Progenitor cell of endocrine pancreas (in vitro differentiated cells): ENCODE results near the gene POC1A. TPM values are rescaled to one million over a fixed set of nuclear protein-coding genes. Genes with fewer than 3 reads are reported as not detected.

Experiments used
- DNase-seq: peaks from one replicate; pipeline ENCODE4 v3.0.0; 2021; ENCODE audit warnings: low spot score; ENCODE audit not compliant: unreplicated experiment
- H3K27ac Mint-ChIP-seq: 2 replicates; pipeline ENCODE4 v1.8.0; 2021; ENCODE audit warnings: mild to moderate bottlenecking, moderate library complexity, mixed read lengths
- H3K27me3 Mint-ChIP-seq: 2 replicates; pipeline ENCODE4 v1.8.0; 2021; ENCODE audit warnings: mixed read lengths
- H3K36me3 Mint-ChIP-seq: 2 replicates; pipeline ENCODE4 v1.8.0; 2022; ENCODE audit warnings: mixed read lengths; ENCODE audit not compliant: insufficient read depth
- H3K4me1 Mint-ChIP-seq: 2 replicates; pipeline ENCODE4 v1.8.0; 2021; ENCODE audit warnings: low read depth, mixed read lengths
- H3K4me3 Mint-ChIP-seq: 2 replicates; pipeline ENCODE4 v1.8.0; 2021; ENCODE audit warnings: low read depth, mild to moderate bottlenecking, moderate library complexity, mixed read lengths
- H3K9me3 Mint-ChIP-seq: 2 replicates; pipeline ENCODE4 v1.8.0; 2021; ENCODE audit warnings: low read depth, mixed read lengths
- CTCF ChIP-seq: fragments of 200-600 bp; sonication (generic); IDR thresholded peaks from one replicate; pipeline ENCODE4 v1.5.0; 2021; ENCODE audit warnings: antibody characterized with exemption, mild to moderate bottlenecking; ENCODE audit not compliant: unreplicated experiment
- total RNA-seq: library from RNA; stranded (reverse); gene quantifications from 2 replicates; pipeline ENCODE4 v1.2.1, GENCODE V29; 2021

The POC1A gene
- total RNA-seq, 1 donor from 2014 or later = 14.5 TPM

- peaks cover 2% of the 10 kb centered on the region for H3K36me3 Mint-ChIP-seq
- TF ChIP-seq CTCF = no peak
- DNase-seq = no peak
- no peaks in the 10 kb centered on the region for H3K9me3 Mint-ChIP-seq
- H3K4me1 Mint-ChIP-seq = peaks cover 5% of the 10 kb centered on the region
- no peaks in the 10 kb centered on the region for H3K27me3 Mint-ChIP-seq
- H3K27ac Mint-ChIP-seq = no peak overlapping the region
- H3K4me3 Mint-ChIP-seq = no peak overlapping the region
Observed at GRCh38 chr3:52117537-52117936, 36.7 kb downstream of the POC1A start.

GRCh38 chr3:52112056-52112455 is 42.2 kb downstream of the POC1A start:
- no peak overlapping the region for H3K4me3 Mint-ChIP-seq
- H3K27ac Mint-ChIP-seq = no peak overlapping the region
- peaks cover 3% of the 10 kb centered on the region for H3K36me3 Mint-ChIP-seq
- no peaks in the 10 kb centered on the region for H3K27me3 Mint-ChIP-seq
- H3K4me1 Mint-ChIP-seq = peaks cover 7% of the 10 kb centered on the region
- TF ChIP-seq CTCF = no peak
- DNase-seq = no peak
- no peaks in the 10 kb centered on the region for H3K9me3 Mint-ChIP-seq

- Mint-ChIP-seq H3K27me3 (no peaks in the 10 kb centered on the region), H3K36me3 (peaks cover 3% of the 10 kb centered on the region), H3K27ac (no peak overlapping the region), H3K4me3 (no peak overlapping the region), H3K9me3 (no peaks in the 10 kb centered on the region), H3K4me1 (peaks cover 7% of the 10 kb centered on the region)
- TF ChIP-seq CTCF = no peak
- no peak for DNase-seq
Observed at GRCh38 chr3:52110502-52110901, 43.7 kb downstream of the POC1A start.

- H3K27me3 Mint-ChIP-seq = no peaks in the 10 kb centered on the region
- no peak for DNase-seq
- no peak for TF ChIP-seq CTCF
- H3K4me1 Mint-ChIP-seq = peaks cover 7% of the 10 kb centered on the region
- H3K9me3 Mint-ChIP-seq = no peaks in the 10 kb centered on the region
- H3K27ac Mint-ChIP-seq = no peak overlapping the region
- H3K36me3 Mint-ChIP-seq = peaks cover 3% of the 10 kb centered on the region
- H3K4me3 Mint-ChIP-seq = no peak overlapping the region
Observed at GRCh38 chr3:52109611-52110301, 44.5 kb downstream of the POC1A start.

- DNase-seq = no peak
- no peaks in the 10 kb centered on the region for H3K9me3 Mint-ChIP-seq
- peaks cover 3% of the 10 kb centered on the region for H3K36me3 Mint-ChIP-seq
- peaks cover 7% of the 10 kb centered on the region for H3K4me1 Mint-ChIP-seq
- no peak for TF ChIP-seq CTCF
- H3K4me3 Mint-ChIP-seq = no peak overlapping the region
- no peaks in the 10 kb centered on the region for H3K27me3 Mint-ChIP-seq
- no peak overlapping the region for H3K27ac Mint-ChIP-seq
Observed at GRCh38 chr3:52108302-52109232, 45.7 kb downstream of the POC1A start.
